HG02870 (cell line): ENCODE measurements around the gene GREM2.

Experiments used
- ATAC-seq: cut with Tn5 transposase; IDR thresholded peaks from one replicate; pipeline ENCODE4 v1.9.1; 2021; ENCODE audit warnings: mild to moderate bottlenecking, moderate library complexity; ENCODE audit not compliant: unreplicated experiment

The GREM2 gene

DNA sequence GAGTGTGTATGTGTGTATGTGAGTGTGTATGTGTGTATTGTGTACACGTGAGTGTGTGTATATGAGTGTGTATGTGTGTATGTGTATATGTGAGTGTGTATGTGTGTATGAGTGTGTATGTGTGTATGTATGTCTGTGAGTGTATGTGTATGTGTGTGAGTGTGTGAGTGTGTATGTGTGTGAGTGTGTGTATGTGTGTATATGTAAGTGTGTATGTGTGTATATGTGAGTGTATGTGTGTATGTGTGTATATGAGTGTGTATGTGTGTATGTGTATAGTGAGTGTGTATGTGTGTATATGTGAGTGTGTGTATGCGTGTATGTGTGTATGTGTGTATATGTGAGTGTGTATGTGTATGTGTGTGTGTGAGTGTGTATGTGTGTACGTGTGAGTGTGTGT, 49.2 kb downstream of the GREM2 start:
- ATAC-seq, result no peak

DNA sequence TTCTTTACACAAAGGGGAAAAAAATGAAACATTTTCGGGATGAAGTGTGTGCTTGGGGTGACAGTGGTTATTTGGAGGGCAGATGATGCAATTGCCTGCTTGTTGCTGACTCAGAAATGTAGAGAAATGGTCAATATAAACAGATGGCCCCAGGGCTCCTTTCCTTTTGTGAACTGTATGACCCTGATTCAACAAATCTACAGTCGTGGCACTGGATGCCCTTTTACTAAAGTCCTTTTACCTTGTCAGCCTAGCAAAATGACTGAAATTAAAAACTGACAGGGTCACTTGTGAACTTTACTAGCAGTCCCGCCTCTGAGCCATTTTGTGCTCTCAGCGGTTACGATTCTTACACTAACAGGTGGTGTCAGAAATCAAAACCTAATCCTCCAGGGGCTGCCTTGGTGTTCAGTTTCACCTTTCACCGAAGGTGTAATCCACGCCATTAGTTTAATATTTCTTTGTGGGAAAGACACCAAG, 49.8 kb downstream of the GREM2 start:
- no peak for ATAC-seq

DNA sequence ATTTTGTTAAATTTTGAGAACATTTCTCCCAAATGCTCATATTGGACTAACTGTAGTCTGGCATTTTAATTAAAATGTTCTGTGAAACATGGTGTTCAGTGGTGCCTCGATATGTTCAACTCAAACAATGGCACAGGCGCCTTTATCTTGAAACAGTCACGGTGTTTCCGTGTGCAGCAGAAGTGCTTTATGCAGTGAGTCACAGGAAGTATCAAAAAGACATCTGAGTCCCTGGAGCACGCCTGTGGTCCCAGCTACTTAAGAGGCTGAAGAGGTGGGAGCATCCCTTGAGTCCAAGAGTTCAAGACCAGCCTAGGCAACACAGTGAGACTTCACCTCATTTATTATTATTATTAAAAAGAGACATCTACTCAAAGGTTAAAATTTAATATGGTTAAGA, 52.2 kb downstream of the GREM2 start:
- ATAC-seq, result no peak

DNA sequence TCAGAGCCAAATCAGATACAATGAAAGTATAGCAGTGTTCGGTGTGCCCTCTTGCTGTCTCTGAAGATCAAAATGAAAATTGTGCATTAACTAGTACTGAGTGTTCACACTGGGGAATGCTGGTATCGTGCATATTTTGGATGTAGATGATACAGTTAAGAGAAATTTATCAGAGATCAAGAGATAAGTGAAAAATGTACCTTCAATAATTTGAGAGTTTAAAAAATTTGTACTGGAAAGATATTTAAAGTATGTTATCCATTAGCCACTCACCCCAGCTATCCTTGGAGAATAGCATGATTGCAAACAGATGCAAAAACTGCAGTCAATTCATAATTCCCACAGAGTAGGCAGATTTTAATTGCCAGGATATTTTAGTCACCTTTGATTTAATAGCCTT, 56.4 kb downstream of the GREM2 start:
- no peak for ATAC-seq

DNA sequence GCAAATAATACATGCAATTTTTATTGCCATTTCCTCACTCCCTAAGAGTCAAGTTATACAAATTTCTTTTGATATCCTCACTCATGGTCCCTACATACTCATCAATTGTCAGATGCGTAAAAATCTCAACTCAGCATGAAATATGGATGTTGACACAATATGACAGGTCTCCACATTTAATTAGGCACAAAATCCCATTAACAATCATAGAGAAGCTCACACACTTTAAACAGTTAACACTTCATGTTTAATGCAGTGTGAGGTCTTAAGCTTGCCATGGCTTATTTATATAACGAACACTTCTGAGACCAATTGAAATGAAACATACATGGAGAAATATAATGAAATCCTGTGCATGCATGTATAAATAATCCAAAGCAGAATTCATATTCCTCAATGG, 58.6 kb downstream of the GREM2 start:
- ATAC-seq, result no peak

DNA sequence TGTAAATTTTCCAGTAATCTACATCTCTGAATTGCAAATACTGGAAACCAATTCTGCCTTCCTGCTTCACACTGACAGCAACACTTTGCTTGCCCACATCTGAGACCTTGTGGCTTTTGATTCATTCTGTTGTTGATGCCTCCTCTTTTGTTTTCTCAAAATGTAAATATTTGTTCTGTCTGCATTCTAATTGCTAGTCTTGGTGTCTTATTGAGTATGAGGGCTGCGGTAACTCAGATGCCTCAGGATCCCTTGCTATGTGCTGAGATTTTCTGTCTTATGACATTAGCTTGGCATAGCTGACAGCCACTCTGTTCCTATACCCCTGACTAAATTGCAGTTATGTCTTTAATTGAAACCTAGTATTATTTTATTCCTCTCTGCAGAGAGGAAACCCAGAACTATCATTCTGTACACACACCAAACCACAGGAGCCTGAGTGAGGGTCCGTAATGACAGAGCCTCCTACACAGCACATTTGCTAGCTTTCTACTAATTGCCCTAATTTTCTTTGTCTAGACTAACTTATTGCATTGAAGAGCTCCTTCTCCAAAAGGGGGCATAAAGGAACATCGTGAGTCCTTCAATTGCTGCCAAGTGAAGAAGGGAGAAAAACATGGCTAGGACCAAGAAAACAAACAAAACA, 72.1 kb downstream of the GREM2 start:
- no peak for ATAC-seq

DNA sequence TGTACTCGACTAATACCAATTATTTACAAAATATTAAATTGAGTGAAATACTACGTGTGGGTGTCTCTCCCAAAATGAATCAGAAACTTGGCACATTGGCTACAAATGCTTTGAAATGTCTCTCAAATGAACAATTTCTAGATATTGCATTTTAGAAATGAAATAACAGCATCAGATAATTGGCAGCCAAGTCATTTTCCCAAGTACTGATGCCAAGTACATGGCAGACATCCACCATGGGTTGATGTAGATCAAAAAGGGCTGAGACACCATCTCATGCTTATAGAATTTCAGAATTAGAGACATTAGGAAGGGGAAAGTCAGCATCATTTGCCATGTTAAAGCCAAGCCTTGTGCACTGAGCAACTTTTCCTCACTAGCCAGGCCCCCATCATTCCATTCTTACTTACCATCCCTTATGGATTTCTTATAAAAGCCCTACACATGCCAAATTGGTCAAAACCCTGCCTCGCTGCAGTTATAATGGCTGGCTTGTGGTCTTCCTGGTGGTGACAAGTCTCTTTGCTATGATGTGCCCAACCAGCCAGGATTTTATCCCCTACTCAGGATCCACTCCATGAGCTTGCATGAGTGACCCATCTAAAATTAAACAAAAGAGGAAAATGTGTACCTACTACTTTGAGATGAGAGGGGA, 73.1 kb downstream of the GREM2 start:
- no peak for ATAC-seq

DNA sequence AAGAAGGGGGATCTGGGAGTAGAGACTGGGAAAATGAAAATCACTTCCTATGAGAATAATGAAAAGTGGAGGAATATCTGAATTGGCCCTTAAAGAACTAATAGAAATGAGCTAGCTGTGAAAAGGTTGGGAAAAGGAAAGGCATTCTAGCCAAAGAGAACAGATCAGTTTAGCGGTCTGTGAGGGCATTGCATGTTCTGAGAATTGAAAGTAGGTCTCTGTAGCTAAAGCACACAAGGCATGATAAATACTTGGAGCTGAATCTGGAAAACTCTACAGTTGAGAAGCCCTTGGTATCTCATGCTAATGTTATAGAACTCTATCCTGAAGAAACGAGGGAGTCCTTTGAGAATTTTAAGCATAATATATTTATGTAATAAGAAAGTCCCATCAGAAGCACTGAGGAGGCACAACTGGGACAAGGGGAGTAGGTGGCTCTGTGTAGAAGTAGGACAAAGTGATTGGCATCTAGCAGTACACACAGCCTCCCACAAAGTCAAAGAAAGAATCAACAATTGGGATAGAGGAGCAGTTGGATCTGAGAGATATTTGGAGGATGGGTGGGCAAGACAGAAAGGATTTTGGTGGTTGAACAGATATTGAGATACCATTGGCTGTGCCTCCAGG, 78.7 kb downstream of the GREM2 start:
- ATAC-seq, result no peak

DNA sequence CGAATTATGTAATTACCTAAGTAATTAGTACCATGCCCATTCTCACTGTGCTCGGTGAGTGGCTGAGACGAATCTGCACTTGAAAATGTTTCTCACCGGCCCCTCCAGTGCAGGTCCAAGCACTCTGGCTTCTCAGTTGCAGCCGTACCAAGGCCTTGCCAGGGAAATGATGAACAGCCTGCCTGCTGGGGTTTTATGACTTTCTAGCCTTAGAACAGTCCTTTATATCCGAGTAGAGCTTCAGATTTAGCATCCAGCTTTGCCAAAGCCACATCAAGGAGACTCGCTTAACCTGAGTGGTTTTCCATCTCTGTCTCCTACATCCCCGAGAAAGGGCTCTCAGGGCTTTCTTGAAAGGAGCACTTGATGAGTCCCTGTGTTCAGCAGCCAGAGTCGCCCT, 83.4 kb downstream of the GREM2 start:
- ATAC-seq, result no peak

DNA sequence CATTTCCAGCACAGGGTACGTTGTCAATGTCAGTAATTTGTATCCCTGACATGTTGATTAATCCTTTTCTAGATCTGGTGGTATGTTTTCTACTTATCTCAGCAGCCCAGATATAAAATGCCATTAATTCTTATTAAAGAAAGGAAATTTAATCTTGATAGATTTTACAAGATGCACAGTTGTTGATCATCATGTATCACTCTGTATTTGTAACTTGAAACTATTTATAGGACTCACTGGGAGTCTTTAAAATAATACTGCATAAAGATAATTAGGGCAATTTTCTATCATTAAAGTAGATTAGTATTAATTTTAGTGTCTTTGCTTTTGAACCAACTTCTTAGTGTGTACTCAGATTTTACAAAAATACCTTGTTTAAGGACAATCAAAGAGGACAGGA, 84.9 kb downstream of the GREM2 start:
- no peak for ATAC-seq

DNA sequence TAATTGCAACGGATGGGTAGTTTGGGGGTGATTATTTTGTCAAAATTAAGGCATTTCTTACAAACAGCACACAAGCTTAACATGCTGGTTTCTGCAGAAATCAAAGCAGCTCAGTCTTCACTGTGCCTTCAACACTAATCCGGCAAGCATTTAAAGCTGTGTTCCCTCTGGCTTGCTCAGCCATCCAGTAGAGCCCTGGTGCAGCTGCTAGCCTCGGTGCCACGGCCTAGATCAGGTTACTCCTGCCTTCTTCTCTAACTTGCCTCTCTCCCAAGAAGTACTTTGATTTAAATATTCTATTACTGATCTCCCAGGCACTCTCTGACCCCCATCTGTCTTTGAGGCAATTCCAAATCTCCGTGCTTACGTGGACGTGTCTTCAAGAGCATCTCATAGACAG, 85.6 kb downstream of the GREM2 start:
- ATAC-seq, result no peak

DNA sequence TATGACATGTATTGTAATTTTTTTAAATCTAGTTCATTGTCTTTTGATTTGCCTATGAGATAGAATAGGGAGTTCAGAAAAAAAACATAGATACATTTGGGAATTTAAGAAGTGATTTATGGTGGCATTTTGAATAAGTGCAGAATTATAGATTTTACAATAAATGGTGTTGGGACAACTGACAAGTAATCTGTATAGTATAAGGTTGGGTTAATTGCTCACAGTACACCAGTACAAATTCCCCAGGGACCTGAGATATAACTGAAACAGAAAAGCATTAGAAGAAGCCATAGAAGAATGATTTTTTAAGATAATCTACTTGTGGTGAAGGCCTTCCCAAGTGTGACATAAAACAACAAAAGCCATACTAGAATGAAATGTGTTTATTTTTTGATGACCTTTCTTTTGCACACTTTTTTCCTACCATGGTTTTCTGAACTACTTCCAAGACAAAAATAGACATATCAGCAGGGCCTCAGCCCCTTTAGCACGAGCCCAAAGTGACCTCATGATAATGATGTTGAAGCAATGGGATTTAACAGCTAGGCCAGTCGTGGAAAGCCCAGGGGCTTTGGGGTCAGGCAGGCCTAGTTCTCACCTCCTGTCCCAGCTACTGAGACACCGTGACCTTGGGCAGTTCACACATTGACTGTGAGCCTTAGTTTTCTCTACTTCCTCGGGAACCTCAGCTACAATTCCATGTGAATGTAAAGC, 87.4 kb downstream of the GREM2 start:
- ATAC-seq, result no peak

DNA sequence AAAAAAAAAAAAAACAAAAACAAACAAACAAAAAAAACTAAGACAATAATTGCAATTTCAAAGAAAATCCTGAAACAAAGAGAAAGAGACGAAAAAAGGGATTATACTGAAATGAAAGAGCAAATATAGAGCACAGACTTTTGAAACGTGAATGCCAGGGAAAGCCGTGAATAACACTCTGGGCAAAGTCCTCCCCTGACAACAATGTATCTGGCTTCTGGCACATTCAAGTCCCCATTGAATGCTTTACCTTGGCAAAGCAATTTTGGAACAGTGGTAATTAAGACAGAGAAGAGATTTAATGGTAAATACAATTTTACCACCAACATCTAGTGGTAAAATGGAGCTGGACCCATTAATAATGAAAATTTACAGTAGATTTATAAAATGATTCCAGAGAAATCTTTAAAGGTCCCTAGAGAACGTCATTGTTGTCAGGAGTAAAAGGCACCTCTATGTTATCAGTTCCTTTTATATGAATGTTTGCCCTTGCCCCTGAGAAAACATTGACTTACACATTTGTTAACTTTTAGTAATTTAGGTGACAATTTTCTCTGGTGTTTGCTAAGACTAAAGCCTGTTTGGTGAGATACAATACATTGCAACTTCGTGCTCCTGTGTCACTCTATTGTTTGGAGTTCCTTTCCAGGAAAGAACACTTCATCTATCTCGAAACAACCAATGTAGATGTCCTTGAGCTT, 89.7 kb downstream of the GREM2 start:
- no peak for ATAC-seq

DNA sequence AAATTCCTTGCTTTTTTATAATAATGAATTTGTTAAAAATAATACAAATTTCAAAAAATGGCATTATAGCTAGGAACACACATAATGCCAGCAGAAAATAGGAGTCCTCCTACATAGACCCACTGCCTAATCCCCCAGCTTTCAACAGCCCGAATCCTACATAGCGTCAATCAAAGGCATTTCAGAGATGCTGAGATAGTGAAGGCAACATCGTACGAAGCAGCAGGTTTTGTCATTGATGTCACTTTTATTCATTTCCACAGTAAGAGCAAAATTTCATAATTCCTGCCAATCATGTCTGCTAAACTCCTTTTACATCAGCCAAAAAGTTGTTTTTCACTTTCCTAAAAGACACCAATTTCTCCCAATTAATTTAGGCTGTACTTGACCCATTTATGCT, 94.1 kb downstream of the GREM2 start:
- ATAC-seq, result no peak

DNA sequence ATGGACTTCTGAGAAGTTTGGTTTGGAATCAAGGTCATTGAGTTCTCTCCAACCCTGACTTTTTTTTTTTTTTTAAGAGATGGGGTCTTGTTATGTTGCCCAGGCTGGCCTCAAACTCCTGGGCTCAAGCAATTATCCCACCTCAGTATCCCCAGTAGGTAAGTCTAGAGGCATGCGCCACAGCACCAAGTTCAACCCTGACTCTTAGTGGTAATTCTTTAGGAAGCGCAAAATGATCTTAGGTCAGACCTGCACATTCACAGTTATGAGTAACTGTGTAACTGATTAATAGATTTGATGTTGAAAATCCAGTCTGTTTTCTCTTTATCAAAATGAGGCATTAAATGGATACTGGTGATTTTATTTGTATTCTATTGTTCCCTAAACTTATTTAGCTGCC, 95.9 kb downstream of the GREM2 start:
- no peak for ATAC-seq

DNA sequence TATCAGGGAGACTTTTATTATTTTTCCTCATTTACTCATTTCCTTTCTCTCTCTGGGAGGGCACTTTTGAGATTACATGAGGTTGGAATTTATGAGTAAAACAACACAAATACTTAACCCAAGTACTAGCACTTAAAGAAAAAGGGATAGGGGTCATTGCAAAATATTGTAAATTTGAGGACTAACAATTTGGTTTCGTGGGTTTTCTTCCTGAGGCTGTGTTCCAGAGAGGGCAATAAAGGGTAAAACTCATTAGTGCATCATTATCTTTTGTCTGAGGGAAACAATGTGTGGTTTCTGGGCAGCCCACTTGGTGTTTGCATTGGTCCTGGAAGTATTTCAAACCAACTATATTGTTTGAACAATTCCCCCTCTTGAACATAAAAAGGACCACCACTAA, 96.5 kb downstream of the GREM2 start:
- no peak for ATAC-seq

DNA sequence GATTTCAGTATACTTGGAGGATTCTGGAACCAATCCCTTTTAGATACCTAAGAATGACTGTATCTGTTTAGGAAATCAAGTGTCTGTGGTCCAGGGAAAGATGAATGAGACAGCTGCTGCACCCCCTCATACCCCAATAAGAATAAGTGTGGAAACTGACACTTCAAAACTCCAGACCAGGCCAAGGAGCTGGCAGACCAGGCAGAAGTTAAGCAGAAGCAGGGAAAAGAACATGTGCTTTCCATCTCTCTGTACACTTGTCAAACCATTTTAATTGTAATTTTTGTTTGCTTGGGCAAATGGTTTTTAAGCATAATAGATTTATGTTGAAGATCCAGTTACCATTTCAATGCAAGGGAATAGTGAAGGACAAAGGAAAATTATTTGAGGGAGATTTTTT, 100.2 kb downstream of the GREM2 start:
- ATAC-seq, result no peak

DNA sequence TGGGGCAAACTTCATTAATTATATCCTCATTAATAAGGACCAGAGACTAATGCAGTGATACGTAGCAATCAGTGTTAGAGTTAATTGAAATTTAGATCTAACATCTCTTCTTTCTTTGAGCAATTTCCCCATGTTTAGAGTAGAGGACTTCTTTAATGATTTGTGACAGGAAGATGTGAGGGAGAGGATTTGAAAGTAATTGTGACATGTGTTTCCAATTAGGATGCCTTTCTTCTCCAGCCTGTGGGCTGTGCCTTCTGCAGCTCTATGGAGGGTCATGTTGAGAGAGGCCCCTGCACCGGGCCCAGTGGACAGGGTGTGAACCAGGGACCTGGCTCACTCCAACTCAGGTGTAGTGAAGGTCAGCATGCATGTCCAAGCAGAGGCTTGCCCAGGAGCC, 103.0 kb downstream of the GREM2 start:
- ATAC-seq, result no peak

DNA sequence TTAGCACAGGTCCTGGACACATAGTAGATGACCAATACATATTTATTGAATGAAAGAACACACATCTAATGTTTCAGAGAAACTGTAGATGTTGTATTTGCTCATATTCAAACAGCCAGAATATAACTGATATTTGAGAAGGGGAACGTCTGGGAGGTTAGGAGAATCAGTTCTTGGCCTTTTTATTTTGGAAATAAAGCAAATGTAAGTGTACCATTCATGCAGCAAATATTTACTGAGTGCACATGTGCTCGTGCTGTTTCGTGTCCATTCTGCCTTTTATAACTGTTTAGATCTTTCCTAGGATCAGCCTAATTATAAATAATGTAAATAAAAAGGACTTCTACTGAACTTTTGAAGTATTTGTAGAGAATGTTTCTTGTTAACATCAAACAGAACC, 103.8 kb downstream of the GREM2 start:
- no peak for ATAC-seq

DNA sequence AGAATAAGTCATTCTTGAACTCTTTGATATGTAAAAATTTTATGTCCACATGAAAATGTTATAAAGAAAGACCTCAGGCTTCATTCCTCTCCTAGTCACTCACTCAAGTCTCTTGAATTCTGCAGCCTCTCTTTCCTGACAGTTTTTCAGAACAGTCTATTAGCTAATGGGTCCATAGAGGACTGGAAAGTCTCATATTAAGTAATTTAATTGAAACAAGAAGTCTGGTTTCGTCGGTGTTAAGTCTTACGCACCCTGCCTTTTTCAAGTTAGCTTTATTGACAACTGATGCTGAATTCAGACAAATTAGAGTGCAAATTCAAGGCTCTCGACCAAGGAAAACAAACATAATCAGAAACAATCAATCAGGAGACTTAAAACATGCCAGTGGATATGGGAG, 105.8 kb downstream of the GREM2 start:
- no peak for ATAC-seq

DNA sequence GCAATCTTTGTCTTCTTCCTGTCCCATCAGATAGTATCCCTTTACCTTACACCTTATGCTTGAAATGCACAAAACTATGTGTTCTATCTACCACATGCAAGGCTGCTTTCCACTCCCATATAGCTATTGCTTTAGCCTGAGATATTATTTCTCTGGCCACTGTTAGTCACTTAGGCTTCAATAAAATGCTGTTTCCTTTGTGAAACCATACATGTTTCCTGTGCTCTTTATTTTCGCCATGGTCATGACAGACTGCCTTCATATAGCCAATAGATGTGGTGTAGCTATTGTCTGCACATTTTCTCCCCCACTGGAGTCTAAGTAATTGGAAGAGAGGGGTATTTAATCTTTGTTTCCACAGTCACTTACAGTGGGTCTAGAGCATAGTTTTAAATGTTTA, 108.4 kb downstream of the GREM2 start:
- ATAC-seq, result no peak
